A549 (cell line): ENCODE data around the gene B9D1. TPM values are rescaled to one million over a fixed set of nuclear protein-coding genes. Genes with fewer than 3 reads are reported as not detected.

ENCODE experiments used
- ATAC-seq, 2 experiments: fragments of 200-7000 bp in 1 of 2; fragments of >200 bp in 1 of 2; cut with Nextera tagmentation in 1 of 2; cut with Tn5 transposase in 1 of 2; 3 replicates each; pipeline versions ENCODE4 v1.8.0 to v1.9.1; 2018 to 2020; ENCODE audit warnings: mild to moderate bottlenecking in 1 of 2, moderate library complexity in 1 of 2
- CTCF ChIA-PET: fragments of 300-600 bp; sonication (Branson Sonifier 250); formaldehyde crosslinking; extraction: SDS; loops from one replicate; lab custom pipeline; 2021; ENCODE audit warnings: antibody characterized with exemption, inconsistent platforms; lab: Yijun Ruan, JAX
- POLR2A ChIA-PET: fragments of 350-600 bp; formaldehyde crosslinking; extraction: SDS; loops from one replicate; lab custom pipeline; 2021; ENCODE audit warnings: antibody characterized with exemption, inconsistent platforms; lab: Yijun Ruan, JAX
- DNase-seq, 2 experiments: peaks; one replicate each; pipeline versions ENCODE4 v3.0.0 to v3.0.0-alpha.2; 2011 to 2016; ENCODE audit warnings: low read depth in 1 of 2, low spot score in 1 of 2
- FAIRE-seq: peaks from 2 replicates; lab custom pipeline; 2011; peaks lifted over from hg19 to GRCh38; lab: Jason Lieb, UNC
- H3K27ac ChIP-seq, 2 experiments: fragments of >200 bp; sonication (Bioruptor Twin); formaldehyde crosslinking; 3 replicates each; pipeline ENCODE4 v1.5.1; 2016 to 2017
- H3K4me1 ChIP-seq: fragments of >200 bp; sonication (Bioruptor Twin); formaldehyde crosslinking; 3 replicates; pipeline ENCODE4 v1.6.1; 2016
- H3K4me2 ChIP-seq: fragments of >200 bp; sonication (Bioruptor Twin); formaldehyde crosslinking; 3 replicates; pipeline ENCODE4 v1.6.1; 2016
- H3K4me3 ChIP-seq: fragments of >200 bp; sonication (Bioruptor Twin); formaldehyde crosslinking; 3 replicates; pipeline ENCODE4 v1.5.1; 2016
- H3K9me3 ChIP-seq: fragments of >200 bp; sonication (Bioruptor Twin); formaldehyde crosslinking; 3 replicates; pipeline ENCODE4 v1.6.1; 2016
- BCL3 ChIP-seq: fragments of >200 bp; sonication (Bioruptor Twin); formaldehyde crosslinking; IDR thresholded peaks from 3 replicates; pipeline ENCODE4 v1.6.1; 2016
- CBX8 ChIP-seq: fragments of 200-600 bp; sonication (generic); IDR thresholded peaks from 2 replicates; pipeline ENCODE4 v1.6.1; 2016
- CHD2 ChIP-seq: fragments of 150-350 bp; IDR thresholded peaks from 2 replicates; pipeline ENCODE4 v1.6.1; 2014; ENCODE audit warnings: low read length; ENCODE audit not compliant: partially characterized antibody
- EHF ChIP-seq: fragments of 250-450 bp; sonication (Bioruptor Pico); IDR thresholded peaks from 2 replicates; pipeline ENCODE4 v1.5.0; 2020; ENCODE audit warnings: mild to moderate bottlenecking
- FOSB ChIP-seq: fragments of 250-450 bp; sonication (Bioruptor Pico); IDR thresholded peaks from 2 replicates; pipeline ENCODE4 v1.5.0; 2020; ENCODE audit warnings: mild to moderate bottlenecking, moderate library complexity
- GATA3 ChIP-seq: IDR thresholded peaks from 2 replicates; pipeline ENCODE4 v1.6.1; 2012; ENCODE audit warnings: borderline replicate concordance
- HDAC2 ChIP-seq: fragments of 200-600 bp; sonication (generic); IDR thresholded peaks from 2 replicates; pipeline ENCODE4 v1.6.1; 2016
- HEYL ChIP-seq: fragments of 250-450 bp; sonication (Bioruptor Pico); IDR thresholded peaks from 2 replicates; pipeline ENCODE4 v1.8.0; 2021; ENCODE audit warnings: mild to moderate bottlenecking, moderate library complexity
- HOXA7 ChIP-seq: fragments of 250-450 bp; sonication (Bioruptor Pico); IDR thresholded peaks from 2 replicates; pipeline ENCODE4 v1.5.0; 2020; ENCODE audit warnings: mild to moderate bottlenecking, moderate library complexity
- JUN ChIP-seq, 2 experiments: fragments of >200 bp; sonication (Bioruptor Twin); formaldehyde crosslinking; IDR thresholded peaks; 2 replicates in 1 of 2; 3 replicates in 1 of 2; pipeline ENCODE4 v1.6.1; 2016 to 2017
- KDM5A ChIP-seq: fragments of 200-600 bp; sonication (generic); IDR thresholded peaks from 2 replicates; pipeline ENCODE4 v1.6.1; 2016; ENCODE audit warnings: antibody characterized with exemption, mild to moderate bottlenecking
- MAFK ChIP-seq: fragments of 450-650 bp; IDR thresholded peaks from 2 replicates; pipeline ENCODE4 v1.6.1; 2014; ENCODE audit not compliant: partially characterized antibody
- NPAS2 ChIP-seq: fragments of 250-450 bp; sonication (Bioruptor Pico); IDR thresholded peaks from 2 replicates; pipeline ENCODE4 v1.8.0; 2022; ENCODE audit warnings: mild to moderate bottlenecking, moderate library complexity, borderline replicate concordance
- NR3C1 ChIP-seq: fragments of >200 bp; sonication (Bioruptor Twin); formaldehyde crosslinking; IDR thresholded peaks from 3 replicates; pipeline ENCODE4 v1.6.1; 2017
- PBX3 ChIP-seq: IDR thresholded peaks from 2 replicates; pipeline ENCODE4 v1.6.1; 2012
- REST ChIP-seq: fragments of 200-600 bp; sonication (generic); IDR thresholded peaks from 2 replicates; pipeline ENCODE4 v1.6.1; 2016; ENCODE audit warnings: antibody characterized with exemption, mild to moderate bottlenecking, moderate library complexity
- SMC3 ChIP-seq: fragments of >200 bp; sonication (Bioruptor Twin); formaldehyde crosslinking; IDR thresholded peaks from 3 replicates; pipeline ENCODE4 v1.6.1; 2018; ENCODE audit warnings: inconsistent platforms
- TFCP2L1 ChIP-seq: fragments of 250-450 bp; sonication (Bioruptor Pico); IDR thresholded peaks from 2 replicates; pipeline ENCODE4 v1.5.0; 2021; ENCODE audit warnings: mild to moderate bottlenecking
- USF2 ChIP-seq: fragments of 450-650 bp; IDR thresholded peaks from 2 replicates; pipeline ENCODE4 v1.6.1; 2014; ENCODE audit warnings: antibody characterized with exemption
- ZFP36 ChIP-seq: fragments of 450-650 bp; IDR thresholded peaks from 2 replicates; pipeline ENCODE4 v1.6.1; 2014; ENCODE audit warnings: borderline replicate concordance; ENCODE audit not compliant: partially characterized antibody
- WGBS: methylation state at CpG from one replicate; pipeline ENCODE4 v1.1.6; 2017; ENCODE audit errors: missing lambda C conversion rate; 5-methylcytosine and 5-hydroxymethylcytosine counted together
- polyA plus RNA-seq, 4 experiments: library from polyadenylated mRNA; depleted of rRNA in 3 of 4; stranded (reverse); fragments of >200 nt; fragmentation: RNase III in 1 of 4; extraction: RNeasy Plus Mini Kit Qiagen cat#74134 plus additional on column Dnase treatment in 1 of 4; gene quantifications; 2 replicates in 3 of 4; 3 replicates in 1 of 4; pipeline ENCODE4 v1.2.3, GENCODE V29; 2011 to 2017

B9D1 gene
- polyA plus RNA-seq, 2 of the 4 experiments (the other 2 are of a cell fraction): 48.2 to 60.6 TPM

- Histone ChIP-seq H3K4me3 (no peak overlapping the region), H3K9me3 (no peaks in the 10 kb centered on the region), H3K4me1 (peaks cover 35% of the 10 kb centered on the region), H3K4me2 (peak overlapping the region; percentile 64), H3K27ac (peak overlapping the region; percentile 86 to 93)
- CTCF ChIA-PET: interaction anchor here (1.0 to 2.4 kb wide), 4 partner anchors 8 to 101 kb away, joined by 4 to 19 read pairs (median 8); partner anchors contain the start of gene B9D1
- POLR2A ChIA-PET: interaction anchor here (1.8 kb wide), 1 partner anchor 19 kb away, joined by 5 read pairs; no protein-coding TSS in a partner anchor
- ATAC-seq (no peak; a peak in 1 of 6 replicates), FAIRE-seq (no peak), DNase-seq (no peak)
- WGBS: 86% methylated on average over 13 of the region's 13 CpGs
- TF ChIP-seq NPAS2 (CRISPR knock-in tag): no peak
These were observed 16.8 kb downstream of the B9D1 start for GRCh38 chr17:19345486-19346350.

- TF ChIP-seq PBX3: no peak
- TF ChIP-seq USF2: no peak
- TF ChIP-seq BCL3: no peak
- TF ChIP-seq, all 56 proteins: peak for 0
- POLR2A ChIA-PET: no interaction called here
- ATAC-seq (no peak), DNase-seq (no peak), FAIRE-seq (no peak)
- Histone ChIP-seq H3K4me3 (no peak overlapping the region), H3K27ac (peak overlapping the region; percentile 86 to 93; a peak in 4 of 6 replicates), H3K4me1 (peaks cover 35% of the 10 kb centered on the region), H3K9me3 (no peaks in the 10 kb centered on the region), H3K4me2 (no peak overlapping the region)
- WGBS: 90% methylated on average over 7 of the region's 7 CpGs
- CTCF ChIA-PET: interaction anchor here (1.8 to 4.6 kb wide), 3 partner anchors 9 to 102 kb away, joined by 6 to 28 read pairs (median 9); partner anchors contain the start of gene B9D1
These were observed 17.5 kb downstream of the B9D1 start for GRCh38 chr17:19345067-19345460.

- DNase-seq (no peak), FAIRE-seq (no peak), ATAC-seq (no peak)
- CTCF ChIA-PET: interaction anchor here (1.8 to 4.6 kb wide), 3 partner anchors 10 to 103 kb away, joined by 6 to 28 read pairs (median 9); partner anchors contain the start of gene B9D1
- peak overlapping the region in 1 of 2 experiments; percentile 93; a peak in 3 of 6 replicates for H3K27ac ChIP-seq
- peaks cover 35% of the 10 kb centered on the region for H3K4me1 ChIP-seq
- no peaks in the 10 kb centered on the region for H3K9me3 ChIP-seq
- WGBS: 94% methylated on average over 38 of the region's 40 CpGs
- TF ChIP-seq HEYL (CRISPR knock-in tag) (no peak), SMC3 (no peak), GATA3 (no peak), CHD2 (no peak), KDM5A (no peak), ZFP36 (no peak), HOXA7 (CRISPR knock-in tag) (no peak), TFCP2L1 (CRISPR knock-in tag) (no peak), REST (no peak), CBX8 (no peak), EHF (CRISPR knock-in tag) (no peak), MAFK (no peak), NR3C1 (no peak), HDAC2 (no peak), FOSB (CRISPR knock-in tag) (no peak), JUN (IDR thresholded peaks at IDR 0.05) (no peak)
- POLR2A ChIA-PET: no interaction called here
- no peak overlapping the region for H3K4me2 ChIP-seq
- H3K4me3 ChIP-seq: no peak overlapping the region
These were observed 18.0 kb downstream of the B9D1 start for GRCh38 chr17:19344311-19345066.
